SK-N-SH (cell line): Measurements from ENCODE around the gene CLN6. TPM values are rescaled to one million over a fixed set of nuclear protein-coding genes. Genes with fewer than 3 reads are reported as not detected.
A peak's percentile ranks its signal among the peaks of the same experiment; 100 is the strongest.

Source experiments
- CTCF ChIA-PET: fragments of 300-600, 350-600 bp; formaldehyde crosslinking; extraction: SDS; loops from one replicate; lab custom pipeline; 2021; lab: Yijun Ruan, JAX
- POLR2A ChIA-PET: fragments of 350-600 bp; sonication (Branson Sonifier 250); formaldehyde crosslinking; extraction: SDS; loops from one replicate; lab custom pipeline; 2020; ENCODE audit warnings: antibody characterized with exemption, inconsistent platforms; lab: Yijun Ruan, JAX
- DNase-seq: peaks from one replicate; pipeline ENCODE4 v3.0.0; 2012
- H2AFZ ChIP-seq: fragments of 200-600 bp; sonication (generic); 2 replicates; pipeline ENCODE4 v1.8.1; 2016; ENCODE audit warnings: antibody characterized with exemption, mild to moderate bottlenecking, low read depth
- H3F3A ChIP-seq: fragments of 200-600 bp; sonication (generic); replicated peaks from 2 replicates; pipeline ENCODE3; 2016; ENCODE audit warnings: antibody characterized with exemption, mild to moderate bottlenecking; ENCODE audit not compliant: insufficient read depth
- H3K27ac ChIP-seq, 2 experiments: fragments of 200-500 bp in 1 of 2; fragments of 200-600 bp in 1 of 2; sonication (Bioruptor generic) in 1 of 2; sonication (generic), shearing (Covaris generic) in 1 of 2; 2 replicates each; pipeline versions ENCODE4 v1.5.1 to v1.6.1; 2014 to 2016; ENCODE audit warnings: low read depth in 2 of 2, inconsistent platforms in 1 of 2, low read length in 1 of 2, mild to moderate bottlenecking in 1 of 2, mixed read lengths in 1 of 2
- H3K27me3 ChIP-seq: fragments of 200-600 bp; sonication (generic), shearing (Covaris generic); 2 replicates; pipeline ENCODE4 v1.6.1; 2016; ENCODE audit warnings: mixed run types; ENCODE audit not compliant: insufficient read depth
- H3K36me3 ChIP-seq, 2 experiments: fragments of 200-500 bp in 1 of 2; fragments of 200-600 bp in 1 of 2; sonication (Bioruptor generic) in 1 of 2; sonication (generic) in 1 of 2; replicated peaks in 1 of 2; 2 replicates each; pipeline versions ENCODE3 to v1.5.1; 2014 to 2016; ENCODE audit warnings: low read length in 1 of 2, mild to moderate bottlenecking in 1 of 2; ENCODE audit not compliant: insufficient read depth in 2 of 2, control insufficient read depth in 1 of 2
- H3K4me1 ChIP-seq, 2 experiments: fragments of 200-500 bp in 1 of 2; fragments of 200-600 bp in 1 of 2; sonication (Bioruptor generic) in 1 of 2; sonication (generic), shearing (Covaris generic) in 1 of 2; 2 replicates each; pipeline versions ENCODE4 v1.5.1 to v1.6.1; 2014 to 2016; ENCODE audit warnings: low read depth in 1 of 2, low read length in 1 of 2, mixed run types in 1 of 2; ENCODE audit not compliant: insufficient read depth in 2 of 2, control insufficient read depth in 1 of 2
- H3K4me2 ChIP-seq: fragments of 200-600 bp; sonication (generic), shearing (Covaris generic); 2 replicates; pipeline ENCODE4 v1.6.1; 2017; ENCODE audit warnings: mixed run types
- H3K4me3 ChIP-seq, 2 experiments: fragments of 200-500 bp in 1 of 2; fragments of 200-600 bp in 1 of 2; sonication (Bioruptor generic) in 1 of 2; sonication (generic), shearing (Covaris generic) in 1 of 2; 2 replicates each; pipeline versions ENCODE4 v1.5.1 to v1.8.1; 2014 to 2016; ENCODE audit warnings: low read depth in 2 of 2, inconsistent platforms in 1 of 2, low read length in 1 of 2, mild to moderate bottlenecking in 1 of 2, mixed read lengths in 1 of 2, moderate library complexity in 1 of 2
- H3K79me2 ChIP-seq: fragments of 200-600 bp; sonication (generic); 2 replicates; pipeline ENCODE4 v1.8.1; 2017; ENCODE audit warnings: mild to moderate bottlenecking; ENCODE audit not compliant: insufficient read depth
- H3K9ac ChIP-seq: fragments of 200-600 bp; sonication (generic); 2 replicates; pipeline ENCODE4 v1.6.1; 2017; ENCODE audit warnings: mixed run types
- H3K9me2 ChIP-seq: fragments of 200-600 bp; sonication (generic); 2 replicates; pipeline ENCODE4 v1.6.1; 2017; ENCODE audit warnings: mixed run types
- H3K9me3 ChIP-seq: fragments of 200-600 bp; sonication (generic); 2 replicates; pipeline ENCODE4 v1.6.1; 2017; ENCODE audit warnings: mixed run types, mild to moderate bottlenecking, moderate library complexity
- H4K20me1 ChIP-seq: fragments of 200-600 bp; sonication (generic); 2 replicates; pipeline ENCODE4 v1.6.1; 2017; ENCODE audit warnings: mild to moderate bottlenecking, mixed run types; ENCODE audit not compliant: insufficient read depth
- CHD2 ChIP-seq: fragments of 150-350 bp; IDR thresholded peaks from 2 replicates; pipeline ENCODE4 v1.6.1; 2018; ENCODE audit warnings: low read length; ENCODE audit not compliant: partially characterized antibody
- CTCF ChIP-seq: fragments of 200-600 bp; sonication (generic); IDR thresholded peaks from 2 replicates; pipeline ENCODE4 v1.6.1; 2017; ENCODE audit warnings: antibody characterized with exemption, mild to moderate bottlenecking, moderate library complexity
- EP300 ChIP-seq, 2 experiments: IDR thresholded peaks; 2 replicates each; pipeline versions ENCODE4 v1.4.0 to v1.6.1; 2012; ENCODE audit warnings: borderline replicate concordance in 1 of 2, low read depth in 1 of 2, low read length in 1 of 2
- EZH2phosphoT487 ChIP-seq: fragments of 200-600 bp; sonication (generic); IDR thresholded peaks from 2 replicates; pipeline ENCODE4 v1.6.1; 2017; ENCODE audit warnings: low read depth, mixed run types, mild to moderate bottlenecking, antibody characterized with exemption, moderate library complexity, borderline replicate concordance
- FOXJ3 ChIP-seq: sonication (generic); formaldehyde crosslinking; IDR thresholded peaks from 2 replicates; pipeline ENCODE4 v1.5.1; 2020; ENCODE audit warnings: mild to moderate bottlenecking, missing genetic modification reagents
- FOXM1 ChIP-seq: IDR thresholded peaks from 2 replicates; pipeline ENCODE4 v1.4.0; 2012; ENCODE audit warnings: low read depth, mild to moderate bottlenecking
- GABPA ChIP-seq: IDR thresholded peaks from 2 replicates; pipeline ENCODE4 v1.4.0; 2012; ENCODE audit warnings: low read depth, mild to moderate bottlenecking
- GATA2 ChIP-seq: sonication (generic); formaldehyde crosslinking; IDR thresholded peaks from 2 replicates; pipeline ENCODE4 v1.5.0; 2020; ENCODE audit warnings: mild to moderate bottlenecking, missing genetic modification reagents
- IRF3 ChIP-seq: fragments of 150-350 bp; IDR thresholded peaks from 2 replicates; pipeline ENCODE4 v1.6.1; 2016; ENCODE audit warnings: mild to moderate bottlenecking, low read depth, low read length
- MAX ChIP-seq: IDR thresholded peaks from 2 replicates; pipeline ENCODE4 v1.4.0; 2012; ENCODE audit warnings: low read depth
- NFIC ChIP-seq: IDR thresholded peaks from 2 replicates; pipeline ENCODE4 v1.4.0; 2012; ENCODE audit warnings: borderline replicate concordance
- RCOR1 ChIP-seq: fragments of 150-350 bp; IDR thresholded peaks from 2 replicates; pipeline ENCODE4 v1.6.1; 2017; ENCODE audit warnings: antibody characterized with exemption, low read length
- RFX5 ChIP-seq: IDR thresholded peaks from 2 replicates; pipeline ENCODE4 v1.6.1; 2012; ENCODE audit warnings: mild to moderate bottlenecking, improper control_type of control experiment, low read length
- RXRA ChIP-seq: IDR thresholded peaks from 2 replicates; pipeline ENCODE4 v1.4.0; 2012; ENCODE audit warnings: low read depth, mild to moderate bottlenecking, borderline replicate concordance
- SIN3A ChIP-seq: IDR thresholded peaks from 2 replicates; pipeline ENCODE4 v1.6.1; 2012; ENCODE audit warnings: low read depth, mild to moderate bottlenecking, low read length, moderate library complexity, borderline replicate concordance
- TCF12 ChIP-seq: IDR thresholded peaks from 2 replicates; pipeline ENCODE4 v1.4.0; 2012
- USF2 ChIP-seq: fragments of 150-350 bp; IDR thresholded peaks from 2 replicates; pipeline ENCODE4 v1.6.1; 2017; ENCODE audit warnings: antibody characterized with exemption, low read length, low read depth, borderline replicate concordance
- WGBS: methylation state at CpG from one replicate; pipeline ENCODE4 v1.1.6; 2017; ENCODE audit warnings: low lambda C conversion rate; 5-methylcytosine and 5-hydroxymethylcytosine counted together
- polyA plus RNA-seq, 3 experiments: library from polyadenylated mRNA; depleted of rRNA; stranded (reverse); fragments of >200 nt; gene quantifications; 2 replicates each; pipeline ENCODE4 v1.2.3, GENCODE V29; 2012

Gene CLN6
- polyA plus RNA-seq, 1 of the 3 experiments (the other 2 are of a cell fraction) = 27.5 TPM

GRCh38 chr15:68256675-68257450 lies 27.3 kb upstream of the CLN6 start:
- peaks cover 4% of the 10 kb centered on the region for H3F3A ChIP-seq
- ChIA-PET CTCF (no interaction called here), POLR2A (no interaction called here)
- H4K20me1 ChIP-seq = no peaks in the 10 kb centered on the region
- H3K27me3 ChIP-seq = no peaks in the 10 kb centered on the region
- no peaks in the 10 kb centered on the region for H3K79me2 ChIP-seq
- H3K4me3 ChIP-seq = no peak overlapping the region
- H3K27ac ChIP-seq = no peak overlapping the region
- H3K4me1 ChIP-seq = no peaks in the 10 kb centered on the region
- DNase-seq = no peak
- H3K9ac ChIP-seq = no peak overlapping the region
- H2AFZ ChIP-seq = no peak overlapping the region
- no peaks in the 10 kb centered on the region for H3K36me3 ChIP-seq
- no peaks in the 10 kb centered on the region for H3K9me2 ChIP-seq
- 85% methylated on average over 48 of the region's 57 CpGs for WGBS
- TF ChIP-seq RXRA (no peak), SIN3A (no peak), USF2 (no peak), GATA2 (CRISPR knock-in tag) (no peak), CHD2 (no peak), FOXM1 (no peak), NFIC (no peak), IRF3 (no peak)
- H3K9me3 ChIP-seq = no peaks in the 10 kb centered on the region
- no peak overlapping the region for H3K4me2 ChIP-seq

GRCh38 chr15:68252925-68253534 lies 23.5 kb upstream of the CLN6 start:
- WGBS = 24% methylated on average over 7 of the region's 7 CpGs
- peak; percentile 75 for DNase-seq
- no peaks in the 10 kb centered on the region for H3K9me3 ChIP-seq
- no peak overlapping the region for H3K9ac ChIP-seq
- H3K79me2 ChIP-seq = no peaks in the 10 kb centered on the region
- no peaks in the 10 kb centered on the region for H4K20me1 ChIP-seq
- no peaks in the 10 kb centered on the region for H3K9me2 ChIP-seq
- H3K36me3 ChIP-seq = no peaks in the 10 kb centered on the region
- H2AFZ ChIP-seq = 0 out of 2 replicates have a peak overlapping the region, but pooled peaks have one; percentile 6
- no peaks in the 10 kb centered on the region for H3K27me3 ChIP-seq
- peaks cover 4% of the 10 kb centered on the region for H3F3A ChIP-seq
- ChIA-PET POLR2A (interaction anchor here (1.2 to 1.4 kb wide), 2 partner anchors 25 kb away, joined by 3 to 6 read pairs; partner anchors contain the start of gene FEM1B), CTCF (interaction anchor here (0.6 to 3.0 kb wide), 45 partner anchors 9 to 672 kb away, joined by 3 to 51 read pairs (median 4); partner anchors contain the start of gene FEM1B)
- H3K27ac ChIP-seq = no peak overlapping the region
- H3K4me2 ChIP-seq = no peak overlapping the region
- no peaks in the 10 kb centered on the region for H3K4me1 ChIP-seq
- no peak overlapping the region; a peak in 1 of 4 replicates for H3K4me3 ChIP-seq
- TF ChIP-seq GABPA = no peak
- no peak for TF ChIP-seq EZH2phosphoT487
- no peak for TF ChIP-seq FOXJ3 (CRISPR knock-in tag)
- TF ChIP-seq GATA2 (CRISPR knock-in tag) = no peak
- no peak for TF ChIP-seq IRF3
- no peak for TF ChIP-seq RCOR1
- TF ChIP-seq SIN3A = no peak
- no peak for TF ChIP-seq TCF12
- no peak for TF ChIP-seq FOXM1
- TF ChIP-seq RFX5 = no peak
- TF ChIP-seq NFIC = no peak
- no peak for TF ChIP-seq EP300 (IDR thresholded peaks at IDR 0.05; ENCODE audit: borderline replicate concordance in 1 of 2, low read depth in 1 of 2, low read length in 1 of 2)
- TF ChIP-seq CTCF = peak; percentile 94
- TF ChIP-seq RXRA = no peak
- no peak for TF ChIP-seq MAX
